KMS-11 (cell line): Measurements from ENCODE around the gene POLA2.
"Not testable (repeated sequence)": the region's sequence is repeated elsewhere in the genome, so short reads cannot be mapped to it uniquely, and the experiment has no call there.

ENCODE experiments used
- H2AFZ ChIP-seq: fragments of 200-600 bp; sonication (generic); 2 replicates; pipeline ENCODE4 v1.6.1; 2016; ENCODE audit warnings: antibody characterized with exemption, mixed run types, low read depth
- H3K27ac ChIP-seq: fragments of 200-600 bp; sonication (generic); 2 replicates; pipeline ENCODE4 v1.6.1; 2016; ENCODE audit warnings: mild to moderate bottlenecking, mixed run types
- H3K27me3 ChIP-seq: fragments of 200-600 bp; sonication (generic); 2 replicates; pipeline ENCODE4 v1.6.1; 2017; ENCODE audit warnings: mild to moderate bottlenecking, low read depth, mixed run types, moderate library complexity; ENCODE audit not compliant: insufficient read depth
- H3K36me3 ChIP-seq: fragments of 200-600 bp; sonication (generic); 2 replicates; pipeline ENCODE4 v1.6.1; 2017; ENCODE audit warnings: mild to moderate bottlenecking, mixed run types; ENCODE audit not compliant: insufficient read depth
- H3K4me1 ChIP-seq: fragments of 200-600 bp; sonication (generic); 2 replicates; pipeline ENCODE4 v1.6.1; 2016; ENCODE audit warnings: mild to moderate bottlenecking, low read depth, mixed run types; ENCODE audit not compliant: poor library complexity, severe bottlenecking
- H3K4me2 ChIP-seq: fragments of 200-600 bp; sonication (generic); 2 replicates; pipeline ENCODE4 v1.7.0; 2016; ENCODE audit warnings: mild to moderate bottlenecking, mixed run types
- H3K4me3 ChIP-seq: fragments of 200-600 bp; sonication (generic); IDR thresholded peaks from 2 replicates; pipeline ENCODE4 v1.6.1; 2017; ENCODE audit warnings: low read depth, low read length, mixed read lengths; ENCODE audit not compliant: insufficient read depth
- H3K79me2 ChIP-seq: fragments of 200-600 bp; sonication (generic); 2 replicates; pipeline ENCODE4 v1.6.1; 2016; ENCODE audit warnings: low read depth, mixed run types; ENCODE audit not compliant: insufficient read depth
- H3K9ac ChIP-seq: fragments of 200-600 bp; sonication (generic); 2 replicates; pipeline ENCODE4 v1.6.1; 2016; ENCODE audit warnings: mild to moderate bottlenecking, mixed run types
- H4K20me1 ChIP-seq: fragments of 200-600 bp; sonication (generic); 2 replicates; pipeline ENCODE4 v1.6.1; 2016; ENCODE audit warnings: mild to moderate bottlenecking, mixed run types; ENCODE audit not compliant: insufficient read depth
- CTCF ChIP-seq: fragments of 200-600 bp; sonication (generic); conservative IDR thresholded peaks from 2 replicates; pipeline ENCODE4 v1.6.1; 2017; ENCODE audit warnings: low read depth, mild to moderate bottlenecking, antibody characterized with exemption, low read length, moderate library complexity, mixed read lengths

Gene POLA2

DNA sequence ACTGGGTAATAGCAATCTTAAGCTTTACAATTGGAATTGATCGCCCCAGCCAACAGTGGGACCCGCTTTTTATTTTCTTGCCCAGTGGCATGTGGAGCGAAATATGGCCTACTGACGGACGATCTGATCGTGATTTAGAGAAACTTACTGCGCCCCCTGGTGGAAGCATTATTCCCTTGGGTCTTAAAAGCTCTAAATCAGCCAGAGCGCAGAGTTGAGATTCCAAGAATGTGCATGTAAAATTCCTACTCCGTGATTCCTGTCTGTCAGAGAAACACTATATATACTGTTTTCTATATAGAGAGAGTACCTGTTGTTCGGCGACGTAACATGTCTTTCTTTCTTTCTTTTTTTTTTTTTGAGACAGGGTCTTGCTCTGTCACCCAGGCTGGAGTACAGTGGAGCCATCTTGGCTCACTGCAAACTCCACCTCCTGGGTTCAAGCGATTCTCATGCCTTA is 68.2 kb downstream of the POLA2 start:
- Histone ChIP-seq H4K20me1 (no peaks in the 10 kb centered on the region), H3K79me2 (peaks cover 13% of the 10 kb centered on the region), H3K27ac (no peak overlapping the region), H3K27me3 (no peaks in the 10 kb centered on the region), H3K4me2 (no peak overlapping the region), H3K9ac (no peak overlapping the region), H2AFZ (no peak overlapping the region), H3K4me1 (peaks cover 2% of the 10 kb centered on the region), H3K36me3 (no peaks in the 10 kb centered on the region), H3K4me3 (no peak overlapping the region)
- TF ChIP-seq CTCF: peak; percentile 82

DNA sequence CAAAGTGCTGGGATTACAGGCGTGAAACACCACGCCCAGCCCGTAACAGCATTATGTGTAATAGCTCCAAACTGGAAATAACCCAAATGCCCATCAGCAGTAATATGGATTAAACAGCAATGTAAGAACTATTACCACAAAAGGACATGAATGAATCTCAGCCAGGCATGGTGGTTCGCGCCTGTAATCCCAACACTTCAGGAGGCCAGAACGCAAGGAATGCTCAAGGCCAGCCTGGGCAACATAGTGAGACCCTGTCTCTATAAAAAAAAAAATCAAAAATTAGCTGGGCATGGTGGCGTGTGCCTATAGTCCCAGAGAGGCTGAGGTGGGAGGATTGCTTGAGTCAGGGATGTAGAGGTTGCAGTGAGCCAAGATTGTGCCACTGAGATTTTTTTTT is 68.8 kb downstream of the POLA2 start:
- no peaks in the 10 kb centered on the region for H3K36me3 ChIP-seq
- no peak overlapping the region for H3K27ac ChIP-seq
- TF ChIP-seq CTCF: no peak
- H2AFZ ChIP-seq: no peak overlapping the region
- no peaks in the 10 kb centered on the region for H4K20me1 ChIP-seq
- no peak overlapping the region for H3K4me3 ChIP-seq
- no peaks in the 10 kb centered on the region for H3K27me3 ChIP-seq
- no peak overlapping the region for H3K9ac ChIP-seq
- no peak overlapping the region for H3K4me2 ChIP-seq
- H3K79me2 ChIP-seq: peaks cover 19% of the 10 kb centered on the region
- H3K4me1 ChIP-seq: peaks cover 8% of the 10 kb centered on the region

DNA sequence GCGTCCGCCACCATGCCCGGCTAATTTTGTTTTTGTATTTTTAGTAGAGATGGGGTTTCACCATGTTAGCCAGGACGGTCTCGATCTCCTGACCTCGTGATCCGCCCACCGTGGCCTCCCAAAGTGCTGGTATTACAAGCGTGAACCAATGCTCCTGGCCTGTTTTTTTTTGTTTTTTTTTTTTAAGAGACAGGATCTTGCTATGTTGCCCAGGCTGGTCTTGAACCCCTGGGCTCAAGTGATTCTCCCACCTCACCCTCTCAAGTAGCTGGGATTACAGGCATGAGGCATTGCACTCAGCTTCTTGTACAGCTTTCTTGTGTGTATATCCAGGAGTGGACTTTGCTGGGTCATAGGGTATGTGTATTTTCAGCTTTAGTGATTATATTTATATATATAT is 70.8 kb downstream of the POLA2 start:
- H3K27ac ChIP-seq, H3K36me3 ChIP-seq, H4K20me1 ChIP-seq: not testable (repeated sequence)

DNA sequence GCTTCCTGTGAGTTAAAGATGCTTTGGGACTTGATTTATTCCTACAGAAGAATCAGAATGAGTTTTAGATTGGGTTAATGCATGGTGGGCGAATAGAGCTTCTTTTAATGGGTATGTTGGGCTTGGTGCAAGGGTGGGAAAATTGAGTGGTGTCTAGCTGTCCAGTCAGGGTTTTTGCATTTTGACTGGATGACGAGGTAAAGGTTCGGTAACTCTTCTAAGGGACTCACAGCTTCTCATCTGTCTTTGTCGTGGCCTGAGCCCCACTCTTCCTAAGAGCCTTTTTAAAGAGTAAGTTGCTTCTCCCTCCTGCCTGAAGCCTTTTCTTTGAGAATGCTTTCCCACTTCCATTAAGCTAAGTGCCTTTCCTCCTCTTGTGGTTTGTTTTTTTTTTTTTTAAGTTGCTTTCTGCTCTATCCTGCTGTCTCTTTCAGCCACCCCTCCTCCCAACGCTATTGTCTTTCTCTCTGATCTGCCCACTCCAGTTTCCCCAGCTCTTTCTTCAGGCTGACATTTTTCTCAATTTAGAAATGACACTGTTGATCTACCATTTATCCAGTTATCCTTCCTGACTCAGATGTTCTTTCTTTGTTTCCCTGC is 73.0 kb downstream of the POLA2 start:
- no peaks in the 10 kb centered on the region for H4K20me1 ChIP-seq

More for the DNA sequence above, 70.8 kb downstream of the POLA2 start:
- not testable (repeated sequence) for H2AFZ ChIP-seq, H3K27me3 ChIP-seq, H3K4me1 ChIP-seq, H3K4me3 ChIP-seq, H3K9ac ChIP-seq, H3K4me2 ChIP-seq
- H3K79me2 ChIP-seq: peaks cover 37% of the 10 kb centered on the region

More for the DNA sequence above, 73.0 kb downstream of the POLA2 start:
- H3K27ac ChIP-seq: 0 out of 2 replicates have a peak overlapping the region, but pooled peaks have one; percentile 33
- H3K9ac ChIP-seq: peak overlapping the region; percentile 74; the same call in 1 of the 2 replicates
- no peak overlapping the region for H2AFZ ChIP-seq
- H3K4me1 ChIP-seq: peaks cover 9% of the 10 kb centered on the region
- H3K4me3 ChIP-seq: no peak overlapping the region
- TF ChIP-seq CTCF: no peak
- peaks cover 57% of the 10 kb centered on the region for H3K79me2 ChIP-seq
- no peaks in the 10 kb centered on the region for H3K27me3 ChIP-seq
- H3K4me2 ChIP-seq: peak overlapping the region; percentile 99
- no peaks in the 10 kb centered on the region for H3K36me3 ChIP-seq
